ENCODE measurements around the gene KDM5A.
"Not testable (repeated sequence)": the region's sequence is repeated elsewhere in the genome, so short reads cannot be mapped to it uniquely, and the experiment has no call there.

The KDM5A gene

GRCh38 chr12:332581-333205 is 56.4 kb downstream of the KDM5A start:
- no peak for DNase-seq

- DNase-seq, result no peak
These were observed 57.8 kb downstream of the KDM5A start for GRCh38 chr12:331287-331686.

- DNase-seq, result no peak
These were observed 63.2 kb downstream of the KDM5A start for GRCh38 chr12:325906-326305.

GRCh38 chr12:323507-323906 is 65.6 kb downstream of the KDM5A start:
- DNase-seq, result no peak

- no peak for DNase-seq
These were observed 67.4 kb downstream of the KDM5A start for GRCh38 chr12:321606-322326.

- DNase-seq, result no peak
These were observed 70.2 kb downstream of the KDM5A start for GRCh38 chr12:318759-319515.

GRCh38 chr12:308511-308910 is 80.6 kb downstream of the KDM5A start:
- DNase-seq, result no peak

GRCh38 chr12:307406-307805 is 81.7 kb downstream of the KDM5A start:
- DNase-seq, result no peak

- no peak for DNase-seq
These were observed 84.3 kb downstream of the KDM5A start for GRCh38 chr12:304805-305204.

GRCh38 chr12:302766-303165 is 86.4 kb downstream of the KDM5A start:
- DNase-seq, result not testable (repeated sequence)

GRCh38 chr12:300166-300565 is 89.0 kb downstream of the KDM5A start:
- DNase-seq, result not testable (repeated sequence)

GRCh38 chr12:299511-299910 is 89.6 kb downstream of the KDM5A start:
- DNase-seq, result not testable (repeated sequence)

- not testable (repeated sequence) for DNase-seq
These were observed 91.1 kb downstream of the KDM5A start for GRCh38 chr12:298059-298458.

GRCh38 chr12:295132-295531 is 94.0 kb downstream of the KDM5A start:
- DNase-seq, result no peak

- DNase-seq, result no peak
These were observed 95.9 kb downstream of the KDM5A start for GRCh38 chr12:293199-293598.

- no peak for DNase-seq
These were observed 96.9 kb downstream of the KDM5A start for GRCh38 chr12:292186-292585.

- DNase-seq, result no peak
These were observed 97.9 kb downstream of the KDM5A start for GRCh38 chr12:291153-291723.

GRCh38 chr12:288687-289086 is 100.4 kb downstream of the KDM5A start:
- no peak for DNase-seq

- DNase-seq, result no peak
These were observed 102.4 kb downstream of the KDM5A start for GRCh38 chr12:286531-287300.

- DNase-seq, result no peak
These were observed 111.1 kb downstream of the KDM5A start for GRCh38 chr12:278046-278445.

GRCh38 chr12:275812-276211 is 113.3 kb downstream of the KDM5A start:
- no peak for DNase-seq

GRCh38 chr12:273382-273781 is 115.7 kb downstream of the KDM5A start:
- DNase-seq, result no peak

- DNase-seq, result no peak
These were observed 116.2 kb downstream of the KDM5A start for GRCh38 chr12:272942-273341.

Data from activated CD8-positive, alpha-beta memory T cell treated with anti-CD3 and anti-CD28 coated beads, Interleukin-2, amount 50 U/mL, for 4 hours (primary cell).